ENCODE data around the gene SPSB4.

DNA sequence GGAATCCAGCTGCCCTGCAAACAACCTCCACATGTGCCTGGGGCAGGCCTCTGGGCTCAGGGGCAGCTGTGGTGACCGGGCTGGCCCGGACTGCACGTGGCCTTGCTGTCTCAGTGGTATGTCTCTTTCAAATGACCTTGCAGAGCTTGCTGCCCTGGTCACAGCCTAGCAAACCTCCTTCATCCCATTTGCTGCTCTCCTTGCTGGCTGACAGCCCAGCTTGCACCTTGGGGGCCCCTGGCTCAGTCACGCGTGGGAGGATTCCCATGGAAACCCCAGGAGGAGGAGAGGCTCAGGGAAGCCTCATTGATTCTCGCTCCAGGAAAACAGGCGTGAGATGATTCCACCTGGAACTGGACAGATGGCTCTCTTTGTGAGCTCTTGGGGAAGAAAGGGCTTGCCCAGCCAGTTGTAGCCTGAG lies 5.6 kb downstream of the SPSB4 start:
- TF ChIP-seq, protein P1, sequence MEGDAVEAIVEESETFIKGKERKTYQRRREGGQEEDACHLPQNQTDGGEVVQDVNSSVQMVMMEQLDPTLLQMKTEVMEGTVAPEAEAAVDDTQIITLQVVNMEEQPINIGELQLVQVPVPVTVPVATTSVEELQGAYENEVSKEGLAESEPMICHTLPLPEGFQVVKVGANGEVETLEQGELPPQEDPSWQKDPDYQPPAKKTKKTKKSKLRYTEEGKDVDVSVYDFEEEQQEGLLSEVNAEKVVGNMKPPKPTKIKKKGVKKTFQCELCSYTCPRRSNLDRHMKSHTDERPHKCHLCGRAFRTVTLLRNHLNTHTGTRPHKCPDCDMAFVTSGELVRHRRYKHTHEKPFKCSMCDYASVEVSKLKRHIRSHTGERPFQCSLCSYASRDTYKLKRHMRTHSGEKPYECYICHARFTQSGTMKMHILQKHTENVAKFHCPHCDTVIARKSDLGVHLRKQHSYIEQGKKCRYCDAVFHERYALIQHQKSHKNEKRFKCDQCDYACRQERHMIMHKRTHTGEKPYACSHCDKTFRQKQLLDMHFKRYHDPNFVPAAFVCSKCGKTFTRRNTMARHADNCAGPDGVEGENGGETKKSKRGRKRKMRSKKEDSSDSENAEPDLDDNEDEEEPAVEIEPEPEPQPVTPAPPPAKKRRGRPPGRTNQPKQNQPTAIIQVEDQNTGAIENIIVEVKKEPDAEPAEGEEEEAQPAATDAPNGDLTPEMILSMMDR (IDR thresholded peaks at IDR 0.05) = no peak
- TF ChIP-seq ZFX (IDR thresholded peaks at IDR 0.05; ENCODE audit: borderline replicate concordance) = no peak
